Keratinocyte (primary cell): ENCODE data around the gene RASL10A.

Experiments
- EZH2 ChIP-seq: IDR thresholded peaks from one replicate; pipeline ENCODE4 v1.6.1; 2012; ENCODE audit warnings: inconsistent platforms, mild to moderate bottlenecking, low read length, moderate library complexity
- TF ChIP-seq, protein P1 (sequence below), 3 experiments: IDR thresholded peaks in 1 of 3; conservative IDR thresholded peaks in 1 of 3; optimal IDR thresholded peaks in 1 of 3; 2 replicates in 2 of 3; 3 replicates in 1 of 3; pipeline versions ENCODE3 to v1.5.1; 2011; ENCODE audit warnings: low read length in 3 of 3, mild to moderate bottlenecking in 3 of 3, moderate library complexity in 2 of 3, control low read depth in 1 of 3, inconsistent platforms in 1 of 3; ENCODE audit not compliant: insufficient read depth in 2 of 3; ENCODE audit errors: extremely low read depth in 1 of 3

DNA sequence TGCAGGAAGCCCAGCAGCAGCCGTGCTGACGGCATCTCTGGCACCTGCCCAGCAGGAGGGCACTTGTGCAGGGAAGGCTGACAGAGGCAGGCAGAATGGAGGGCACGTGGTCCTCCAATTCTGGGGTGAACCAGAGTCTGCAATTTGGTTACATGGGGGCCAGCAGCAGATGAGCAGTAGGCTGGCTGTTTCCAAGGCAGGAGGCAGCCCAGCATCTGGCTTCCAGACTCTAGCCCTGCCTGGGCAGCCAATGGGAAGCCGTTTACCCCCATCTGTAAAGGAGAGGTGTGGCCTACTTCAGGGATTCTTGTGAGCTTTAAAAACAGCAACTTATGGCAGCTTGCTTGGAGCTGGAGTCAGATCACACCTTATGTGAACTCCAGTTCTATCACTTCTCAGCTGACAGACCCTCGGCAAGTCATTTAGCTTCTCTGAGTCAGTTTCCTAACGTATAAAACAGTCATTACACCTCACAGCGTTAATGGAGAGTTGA lies 27.9 kb upstream of the RASL10A start:
- TF ChIP-seq, protein P1, sequence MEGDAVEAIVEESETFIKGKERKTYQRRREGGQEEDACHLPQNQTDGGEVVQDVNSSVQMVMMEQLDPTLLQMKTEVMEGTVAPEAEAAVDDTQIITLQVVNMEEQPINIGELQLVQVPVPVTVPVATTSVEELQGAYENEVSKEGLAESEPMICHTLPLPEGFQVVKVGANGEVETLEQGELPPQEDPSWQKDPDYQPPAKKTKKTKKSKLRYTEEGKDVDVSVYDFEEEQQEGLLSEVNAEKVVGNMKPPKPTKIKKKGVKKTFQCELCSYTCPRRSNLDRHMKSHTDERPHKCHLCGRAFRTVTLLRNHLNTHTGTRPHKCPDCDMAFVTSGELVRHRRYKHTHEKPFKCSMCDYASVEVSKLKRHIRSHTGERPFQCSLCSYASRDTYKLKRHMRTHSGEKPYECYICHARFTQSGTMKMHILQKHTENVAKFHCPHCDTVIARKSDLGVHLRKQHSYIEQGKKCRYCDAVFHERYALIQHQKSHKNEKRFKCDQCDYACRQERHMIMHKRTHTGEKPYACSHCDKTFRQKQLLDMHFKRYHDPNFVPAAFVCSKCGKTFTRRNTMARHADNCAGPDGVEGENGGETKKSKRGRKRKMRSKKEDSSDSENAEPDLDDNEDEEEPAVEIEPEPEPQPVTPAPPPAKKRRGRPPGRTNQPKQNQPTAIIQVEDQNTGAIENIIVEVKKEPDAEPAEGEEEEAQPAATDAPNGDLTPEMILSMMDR (optimal IDR thresholded peaks at IDR 0.05 in 1 of 3, IDR thresholded peaks at IDR 0.05 in 1 of 3, conservative IDR thresholded peaks at IDR 0.05 in 1 of 3; ENCODE audit: extremely low read depth in 1 of 3, insufficient read depth in 2 of 3, low read length in 3 of 3), result no peak
- TF ChIP-seq EZH2, result no peak
